ENCODE results near the gene TNFSF13B. TPM values are rescaled to one million over a fixed set of nuclear protein-coding genes. Genes with fewer than 3 reads are reported as not detected.

The TNFSF13B gene
- 0.15 TPM in 1 of 5 replicates, not detected in the others for total RNA-seq (2022; extraction: Qiagen RNA extraction; ENCODE audit: low read depth)

GRCh38 chr13:108269601-108270328 is at the start of gene TNFSF13B:
Gene TNFSF13B (plus strand): TSS chr13:108269718. CDS start chr13:108269896, 178 bp downstream.

Other genes starting within 250 kb of the TNFSF13B start
- gene LIG4, start 54.2 kb upstream of the TNFSF13B start, total RNA-seq (2022; extraction: Qiagen RNA extraction; ENCODE audit: low read depth): 3.1 to 4.9 TPM (median 4.4 TPM) in 5 replicates
- 3.4 to 6.0 TPM (median 5.0 TPM) in 5 replicates for gene ABHD13, start 51.3 kb upstream of the TNFSF13B start, total RNA-seq (2022; extraction: Qiagen RNA extraction; ENCODE audit: low read depth)